Fibroblast of upper back skin (primary cell): ENCODE measurements around the gene TBX15.
A peak's percentile ranks its signal among the peaks of the same experiment; 100 is the strongest.

Experiments used
- DNase-seq: peaks from one replicate; pipeline ENCODE4 v3.0.0-alpha.2; 2013

TBX15 gene

GRCh38 chr1:118984722-118985639, 3.2 kb downstream of the TBX15 start:
- no peak for DNase-seq

GRCh38 chr1:118984086-118984721, 3.9 kb downstream of the TBX15 start:
- DNase-seq, result peak; percentile 83

GRCh38 chr1:118983558-118984041, 4.5 kb downstream of the TBX15 start:
- peak; percentile 77 for DNase-seq

DNA sequence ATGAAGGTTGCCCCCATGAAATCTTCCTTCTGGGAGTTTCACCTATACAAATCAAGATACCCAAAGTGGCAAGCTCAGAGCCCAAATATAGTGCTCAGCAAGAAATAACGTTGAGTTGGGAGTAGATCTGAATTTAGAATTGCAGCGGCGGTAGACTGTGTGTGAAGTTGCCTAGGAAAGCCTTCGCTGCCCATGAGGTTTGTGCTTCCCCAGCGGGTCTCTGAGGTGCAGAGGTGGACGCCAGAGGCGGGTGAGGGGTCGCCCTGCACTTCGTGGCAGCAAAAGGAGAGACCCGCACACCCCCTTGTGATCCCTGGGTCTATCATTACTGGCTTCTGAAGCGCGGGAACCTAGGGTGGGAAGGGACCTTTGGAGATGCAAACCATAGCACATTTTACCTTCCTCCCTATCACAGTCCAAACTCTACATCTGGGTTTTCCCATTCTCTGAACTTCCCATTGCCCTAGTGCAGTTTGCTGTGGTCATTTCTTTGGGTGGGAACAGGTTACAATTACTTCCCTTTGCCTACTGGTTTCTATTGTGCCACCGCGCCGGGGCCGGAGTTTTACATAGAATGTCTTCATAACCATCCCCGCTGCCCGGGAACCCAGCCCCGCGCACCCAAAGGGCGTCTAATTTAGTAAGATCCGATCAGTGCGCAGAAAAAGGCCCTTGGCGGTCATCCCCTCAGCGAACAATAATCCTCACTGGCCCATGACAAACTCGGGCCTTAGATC, 5.2 kb downstream of the TBX15 start:
- no peak for DNase-seq

DNA sequence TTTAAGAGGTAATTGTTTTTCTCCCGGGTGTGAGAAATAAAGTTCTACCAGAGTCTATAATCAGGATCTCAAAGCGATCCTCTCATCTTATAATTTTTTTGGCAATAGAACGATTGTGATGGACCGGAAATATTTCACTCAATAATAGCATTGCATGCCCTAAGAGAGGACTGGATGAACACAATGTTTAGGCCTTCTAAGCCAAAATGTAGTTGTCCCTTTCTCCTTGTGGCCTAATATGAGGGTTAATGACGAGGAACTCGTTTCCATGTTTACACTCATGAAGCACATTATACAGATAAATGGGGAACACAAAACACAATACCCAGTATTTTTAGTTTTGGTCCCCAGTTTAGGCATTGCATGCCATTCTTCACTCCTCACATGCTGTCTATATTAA, 5.9 kb downstream of the TBX15 start:
- no peak for DNase-seq

GRCh38 chr1:118981436-118981835, 6.7 kb downstream of the TBX15 start:
- DNase-seq, result no peak

- no peak for DNase-seq
These were observed 8.2 kb downstream of the TBX15 start for GRCh38 chr1:118979754-118980575.

DNA sequence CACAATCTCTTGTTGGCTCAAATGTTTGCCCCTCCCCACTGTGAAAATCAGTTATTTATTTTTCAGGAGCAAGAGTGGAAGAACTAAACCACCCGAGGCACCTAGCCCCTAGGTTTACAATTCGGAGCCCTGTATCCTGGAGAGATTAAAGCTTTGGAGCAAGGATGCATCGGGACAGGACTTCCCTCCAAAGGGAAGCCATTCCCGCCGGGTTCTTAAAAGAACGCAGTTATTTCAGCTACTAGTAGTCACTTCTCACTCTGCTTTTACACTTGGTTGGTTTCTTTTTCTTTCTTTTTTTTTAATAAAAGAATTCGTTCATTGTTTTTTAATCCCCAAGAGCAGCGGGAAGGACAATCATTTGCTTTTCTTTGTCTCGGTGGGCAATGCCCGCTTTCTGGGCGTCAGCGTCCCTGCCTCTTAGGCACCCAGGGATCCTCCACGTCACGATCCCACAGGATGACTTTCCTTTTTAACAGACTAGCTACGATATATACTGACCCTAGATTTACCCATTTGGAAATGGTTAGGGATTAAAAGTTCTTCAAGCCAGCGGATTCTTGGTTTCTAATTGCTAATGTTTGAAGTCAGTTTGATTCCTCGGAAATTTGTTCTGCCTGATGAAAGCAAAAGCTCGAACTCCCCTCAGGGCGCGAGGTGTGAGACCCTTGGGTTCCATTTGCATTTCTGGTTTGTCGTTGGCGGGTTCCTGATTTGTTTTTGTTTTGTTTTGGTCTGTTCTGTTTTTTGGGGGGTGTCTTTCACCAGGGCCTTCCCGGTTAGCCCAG, 9.0 kb downstream of the TBX15 start:
- DNase-seq, result no peak

DNA sequence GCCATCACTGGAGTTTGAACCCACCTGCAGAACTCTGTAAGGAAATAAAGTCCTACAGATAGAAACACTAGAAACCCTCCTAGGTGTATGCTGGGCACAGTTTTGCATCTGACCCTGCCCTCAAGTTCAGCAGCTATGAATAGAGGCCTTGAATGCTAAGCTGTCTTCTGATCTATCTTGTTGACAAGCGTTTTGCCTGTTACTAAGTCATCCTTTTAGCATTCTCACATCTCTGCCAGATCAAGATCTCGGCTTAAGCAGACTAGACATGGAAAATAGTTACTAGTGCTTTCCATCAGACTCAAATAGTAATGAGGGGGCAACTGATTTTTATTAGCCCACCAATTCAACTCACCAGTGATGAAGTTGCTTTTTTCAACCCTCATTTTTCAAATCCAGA, 10.5 kb downstream of the TBX15 start:
- no peak for DNase-seq

GRCh38 chr1:118974661-118975060, 13.5 kb downstream of the TBX15 start:
- no peak for DNase-seq

DNA sequence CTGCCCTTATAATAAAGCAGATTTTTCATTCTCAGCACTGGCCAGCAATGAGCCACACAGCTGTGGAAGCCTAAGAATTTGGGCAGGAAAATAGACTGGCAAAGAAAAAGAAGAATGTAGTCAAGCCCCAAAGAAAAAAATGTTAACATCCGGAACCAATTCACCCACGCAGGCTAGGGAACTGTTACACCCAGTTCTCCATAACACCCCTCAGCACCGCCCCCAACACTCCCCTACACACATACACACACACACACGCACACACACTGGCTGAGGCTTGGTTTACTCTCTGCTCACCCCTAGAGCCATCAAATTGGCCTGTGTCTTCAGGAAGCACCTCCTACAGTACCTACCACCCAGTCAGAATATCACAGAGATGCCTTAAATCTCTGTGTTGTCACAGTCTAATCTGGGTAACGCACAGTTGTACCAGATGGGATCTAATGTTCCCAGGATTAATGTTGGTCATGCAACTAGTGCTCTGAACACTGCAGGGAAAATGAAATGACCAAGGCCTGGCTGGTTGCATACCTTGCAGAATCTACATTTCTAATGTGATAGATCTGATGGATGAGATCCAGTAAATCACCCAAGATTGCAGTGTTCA, 14.5 kb downstream of the TBX15 start:
- peak; percentile 76 for DNase-seq

DNA sequence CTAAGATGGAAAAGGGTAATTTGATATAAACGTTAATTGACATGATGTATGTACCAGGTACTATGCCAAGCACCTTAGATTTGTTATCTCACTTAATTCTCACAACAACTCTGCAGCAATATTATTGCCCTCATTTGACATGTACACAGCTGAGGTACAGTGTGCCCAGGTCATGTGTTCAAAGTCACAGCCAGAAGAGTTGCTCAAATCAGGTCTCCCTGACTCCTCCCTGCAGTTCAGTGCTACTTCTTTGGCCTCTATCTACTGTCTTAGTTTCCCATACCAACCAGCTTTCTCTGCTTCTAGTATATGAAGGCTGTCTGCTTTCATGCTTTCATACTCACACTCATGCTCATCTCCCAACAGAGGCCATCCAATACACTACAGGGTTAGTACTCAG, 15.1 kb downstream of the TBX15 start:
- DNase-seq, result no peak

- DNase-seq, result no peak
These were observed 17.7 kb downstream of the TBX15 start for GRCh38 chr1:118970451-118970850.

GRCh38 chr1:118963456-118964430, 24.4 kb downstream of the TBX15 start:
- peak; percentile 98 for DNase-seq

DNA sequence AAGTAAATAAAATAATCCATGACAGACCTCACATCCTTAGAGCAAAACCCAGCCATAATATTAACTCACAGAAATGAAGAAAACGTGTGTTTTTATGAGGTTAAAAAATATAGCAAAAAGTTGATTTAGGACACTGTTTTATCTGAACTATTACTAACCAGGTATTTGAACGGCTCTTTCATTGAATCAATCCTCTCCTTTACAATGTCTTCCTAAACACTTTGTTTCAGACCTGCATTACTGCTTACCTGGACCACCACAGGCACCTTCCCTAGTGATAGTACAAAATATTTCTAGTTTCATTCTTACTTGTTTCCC, 25.0 kb downstream of the TBX15 start:
- DNase-seq, result no peak

DNA sequence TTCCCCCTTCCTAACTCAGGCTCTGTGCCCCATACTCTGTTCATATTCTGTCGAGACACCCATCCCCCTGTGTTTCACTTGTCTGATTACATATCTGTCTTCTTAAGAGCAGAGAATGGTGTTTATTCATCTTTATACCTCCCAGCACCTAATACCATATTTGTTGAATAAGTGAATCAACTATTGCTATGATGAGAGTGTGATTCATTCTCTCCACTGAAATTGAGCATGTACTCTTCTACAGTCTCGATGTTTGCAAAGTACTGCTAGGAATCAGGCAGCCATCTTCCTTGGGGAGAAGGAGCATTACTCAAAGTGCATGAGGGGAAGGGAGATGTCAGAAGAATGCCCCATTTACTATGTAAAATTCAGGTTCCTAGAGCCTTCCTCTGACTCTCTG, 27.0 kb downstream of the TBX15 start:
- peak; percentile 75 for DNase-seq

- peak; percentile 95 for DNase-seq
These were observed 27.5 kb downstream of the TBX15 start for GRCh38 chr1:118960567-118961136.

DNA sequence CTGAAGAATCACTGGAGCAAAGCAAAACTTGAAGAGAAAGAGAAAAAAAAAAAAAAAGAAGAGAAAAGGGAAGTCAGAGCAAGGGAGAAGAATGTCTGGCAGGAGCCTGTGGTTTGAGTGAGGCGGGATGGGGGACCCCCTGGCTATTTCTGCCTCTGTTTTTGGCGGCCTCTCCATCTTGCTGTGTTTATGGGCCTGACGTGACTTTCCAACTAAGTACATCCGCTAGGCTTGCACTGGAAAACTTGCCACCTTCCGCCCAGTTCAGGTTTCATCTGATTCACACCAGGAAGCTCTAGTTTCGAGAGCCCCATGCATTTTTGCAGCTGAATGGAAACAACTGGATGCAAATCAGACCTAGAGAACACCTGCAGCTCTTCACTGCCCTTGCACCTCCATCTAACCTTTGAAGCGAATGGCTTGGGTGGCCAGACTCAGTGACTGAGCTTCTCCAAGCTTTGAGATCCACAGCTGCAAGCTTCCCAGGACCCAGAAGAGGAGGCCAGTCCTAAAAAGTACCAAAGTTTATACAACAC, 28.0 kb downstream of the TBX15 start:
- DNase-seq, result peak; percentile 94

GRCh38 chr1:118958937-118959631, 29.1 kb downstream of the TBX15 start:
- no peak for DNase-seq
